Limb (tissue), 2 donors: Measurements from ENCODE around the gene CYP2B6.
"Not testable (repeated sequence)": the region's sequence is repeated elsewhere in the genome, so short reads cannot be mapped to it uniquely, and the experiment has no call there.

Experiments used
- DNase-seq, 2 donors: peaks; one replicate each; pipeline ENCODE4 v3.0.0-alpha.2; 2016; ENCODE audit errors: extremely low spot score in 2 of 2

CYP2B6 gene

GRCh38 chr19:41030651-41031050, 39.6 kb downstream of the CYP2B6 start:
- no peak for DNase-seq

- DNase-seq = no peak
Measured at GRCh38 chr19:41031916-41032315, 40.8 kb downstream of the CYP2B6 start.

- not testable (repeated sequence) for DNase-seq
Measured at GRCh38 chr19:41033324-41033723, 42.2 kb downstream of the CYP2B6 start.

- DNase-seq = no peak
Measured at GRCh38 chr19:41039806-41040205, 48.7 kb downstream of the CYP2B6 start.

GRCh38 chr19:41045095-41045494, 54.0 kb downstream of the CYP2B6 start:
- not testable (repeated sequence) for DNase-seq

GRCh38 chr19:41050426-41050825, 59.3 kb downstream of the CYP2B6 start:
- no peak for DNase-seq

- not testable (repeated sequence) for DNase-seq
Measured at GRCh38 chr19:41052162-41052561, 61.1 kb downstream of the CYP2B6 start.

- DNase-seq = not testable (repeated sequence)
Measured at GRCh38 chr19:41053331-41053730, 62.2 kb downstream of the CYP2B6 start.

- no peak for DNase-seq
Measured at GRCh38 chr19:41064974-41065569, 74.0 kb downstream of the CYP2B6 start.
